ENCODE data around the gene ITGB1BP1. TPM values are rescaled to one million over a fixed set of nuclear protein-coding genes. Genes with fewer than 3 reads are reported as not detected.

Gene ITGB1BP1
- total and polyA plus RNA-seq, 7 donors, result 47.5 to 138 (median 85.9) TPM

DNA sequence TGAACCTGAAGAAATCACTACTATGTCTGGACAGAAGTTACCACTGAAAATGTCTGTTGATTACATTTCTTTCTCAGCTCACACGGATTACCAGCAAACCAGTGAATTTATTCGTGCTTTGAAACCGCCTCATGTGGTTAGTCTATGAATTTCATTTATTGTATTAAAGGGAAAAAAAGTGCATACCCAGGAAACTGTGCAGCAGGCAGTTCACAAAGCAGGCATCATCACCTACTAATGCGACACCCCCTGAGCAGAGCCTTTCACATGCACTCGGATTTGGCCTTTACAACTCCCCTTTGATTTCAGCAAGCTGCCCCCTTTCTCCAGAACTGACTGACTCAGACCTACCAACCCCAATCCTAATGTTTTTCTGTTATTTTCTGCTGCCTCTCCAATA lies 20.2 kb upstream of the ITGB1BP1 start:
- WGBS, 3 donors, result 88 to 91% (median 88%) methylated on average over 5 of the region's 5 CpGs
- Histone ChIP-seq H3K27ac (no peak overlapping the region), H3K9me3 (no peaks in the 10 kb centered on the region), H3K4me1 (no peaks in the 10 kb centered on the region), H3K36me3 (ENCODE audit: insufficient read depth in 1 of 2, low read depth in 1 of 2) (peaks cover 7 to 95% of the 10 kb centered on the region in 2 donors), H3K27me3 (ENCODE audit: insufficient read depth in 3 of 3, low read length in 2 of 3) (no peaks in the 10 kb centered on the region), H3K4me3 (no peak overlapping the region)
- intact Hi-C loops (cut with DNase I), result no loop called here
- TF ChIP-seq, protein P1, sequence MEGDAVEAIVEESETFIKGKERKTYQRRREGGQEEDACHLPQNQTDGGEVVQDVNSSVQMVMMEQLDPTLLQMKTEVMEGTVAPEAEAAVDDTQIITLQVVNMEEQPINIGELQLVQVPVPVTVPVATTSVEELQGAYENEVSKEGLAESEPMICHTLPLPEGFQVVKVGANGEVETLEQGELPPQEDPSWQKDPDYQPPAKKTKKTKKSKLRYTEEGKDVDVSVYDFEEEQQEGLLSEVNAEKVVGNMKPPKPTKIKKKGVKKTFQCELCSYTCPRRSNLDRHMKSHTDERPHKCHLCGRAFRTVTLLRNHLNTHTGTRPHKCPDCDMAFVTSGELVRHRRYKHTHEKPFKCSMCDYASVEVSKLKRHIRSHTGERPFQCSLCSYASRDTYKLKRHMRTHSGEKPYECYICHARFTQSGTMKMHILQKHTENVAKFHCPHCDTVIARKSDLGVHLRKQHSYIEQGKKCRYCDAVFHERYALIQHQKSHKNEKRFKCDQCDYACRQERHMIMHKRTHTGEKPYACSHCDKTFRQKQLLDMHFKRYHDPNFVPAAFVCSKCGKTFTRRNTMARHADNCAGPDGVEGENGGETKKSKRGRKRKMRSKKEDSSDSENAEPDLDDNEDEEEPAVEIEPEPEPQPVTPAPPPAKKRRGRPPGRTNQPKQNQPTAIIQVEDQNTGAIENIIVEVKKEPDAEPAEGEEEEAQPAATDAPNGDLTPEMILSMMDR (IDR thresholded peaks at IDR 0.05), result no peak
- DNase-seq (no peak), ATAC-seq (no peak)

- Histone ChIP-seq H3K36me3 (ENCODE audit: insufficient read depth in 1 of 2, low read depth in 1 of 2) (peaks cover 7 to 97% of the 10 kb centered on the region in 2 donors), H3K4me1 (no peaks in the 10 kb centered on the region), H3K9me3 (no peaks in the 10 kb centered on the region), H3K27me3 (ENCODE audit: insufficient read depth in 3 of 3, low read length in 2 of 3) (no peaks in the 10 kb centered on the region), H3K4me3 (no peak overlapping the region), H3K27ac (no peak overlapping the region)
- ATAC-seq, result no peak
- TF ChIP-seq, protein P1 (IDR thresholded peaks at IDR 0.05), result no peak
- no peak for DNase-seq
- WGBS, 3 donors, result 48 to 72% (median 65%) methylated on average over 3 of the region's 3 CpGs
- intact Hi-C loops (cut with DNase I), result no loop called here
Measured at GRCh38 chr2:9441556-9441955, 18.2 kb upstream of the ITGB1BP1 start.

DNA sequence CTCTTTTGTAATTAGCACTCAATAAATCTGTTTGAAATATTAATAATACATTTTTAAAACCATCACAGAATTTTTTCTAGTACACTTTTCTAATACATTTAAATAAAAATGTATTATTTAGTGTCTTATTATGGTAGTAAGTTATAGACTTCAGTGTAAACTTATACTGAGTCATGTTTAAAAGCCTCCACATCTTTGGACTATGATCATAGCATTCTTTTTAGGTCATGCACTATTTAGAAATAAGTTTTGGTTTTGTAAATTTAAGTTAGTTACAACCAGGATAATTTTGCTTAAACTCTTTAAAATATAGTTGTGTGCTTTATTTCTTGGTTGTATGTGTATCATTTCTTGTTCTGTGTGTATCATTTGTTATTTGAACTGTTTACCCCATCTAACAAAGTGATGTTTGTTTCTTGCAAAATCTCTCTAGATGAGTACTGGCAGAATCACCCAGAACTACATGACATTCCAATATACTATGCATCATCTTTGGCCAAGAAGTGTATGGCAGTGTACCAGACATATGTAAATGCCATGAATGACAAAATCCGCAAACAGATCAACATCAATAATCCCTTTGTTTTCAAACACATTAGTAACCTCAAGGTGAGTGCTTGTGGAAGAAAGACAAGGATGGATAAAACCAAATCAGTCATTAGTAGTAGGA lies 16.9 kb upstream of the ITGB1BP1 start:
- no peak overlapping the region for H3K4me3 ChIP-seq
- DNase-seq, result no peak
- 80 to 85% (median 83%) methylated on average over 1 of the region's 1 CpG for WGBS, 3 donors
- TF ChIP-seq, protein P1 (IDR thresholded peaks at IDR 0.05), result no peak
- no peaks in the 10 kb centered on the region for H3K27me3 ChIP-seq (ENCODE audit: insufficient read depth in 3 of 3, low read length in 2 of 3)
- H3K27ac ChIP-seq, result no peak overlapping the region
- H3K9me3 ChIP-seq, result no peaks in the 10 kb centered on the region
- H3K4me1 ChIP-seq, result no peaks in the 10 kb centered on the region
- intact Hi-C loops (cut with DNase I), result no loop called here
- no peak for ATAC-seq
- H3K36me3 ChIP-seq (ENCODE audit: insufficient read depth in 1 of 2, low read depth in 1 of 2), result peaks cover 10 to 100% of the 10 kb centered on the region in 2 donors

GRCh38 chr2:9439536-9439935 lies 16.2 kb upstream of the ITGB1BP1 start:
- TF ChIP-seq, protein P1 (IDR thresholded peaks at IDR 0.05), result no peak
- Histone ChIP-seq H3K4me1 (no peaks in the 10 kb centered on the region), H3K9me3 (no peaks in the 10 kb centered on the region), H3K27ac (no peak overlapping the region), H3K27me3 (ENCODE audit: insufficient read depth in 3 of 3, low read length in 2 of 3) (no peaks in the 10 kb centered on the region), H3K4me3 (no peak overlapping the region), H3K36me3 (ENCODE audit: insufficient read depth in 1 of 2, low read depth in 1 of 2) (peaks cover 10 to 100% of the 10 kb centered on the region in 2 donors)
- ATAC-seq (no peak), DNase-seq (no peak)
- intact Hi-C loops (cut with DNase I), result no loop called here
- 86 to 100% (median 95%) methylated on average over 1 of the region's 1 CpG for WGBS, 3 donors

DNA sequence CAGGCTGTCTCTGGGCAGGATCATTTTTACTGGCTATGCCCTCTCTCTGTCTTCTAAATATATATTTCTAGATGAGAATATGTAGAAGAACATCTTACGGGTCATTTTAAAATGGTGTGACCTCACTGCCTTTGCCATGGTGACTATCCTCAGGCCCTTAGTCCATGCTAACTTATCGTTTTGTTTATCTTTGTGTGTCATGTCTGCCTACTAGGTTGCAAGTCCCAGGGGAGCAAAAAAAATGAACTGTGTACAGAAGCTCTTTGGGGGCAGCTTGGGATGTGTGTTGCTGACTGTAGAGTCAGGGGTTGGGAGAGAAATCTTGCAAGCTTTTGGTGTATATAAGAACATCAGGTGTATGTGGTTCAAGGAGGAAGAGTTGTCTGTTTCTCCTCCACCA lies 11.2 kb upstream of the ITGB1BP1 start:
- ATAC-seq, result no peak
- no peaks in the 10 kb centered on the region for H3K27me3 ChIP-seq (ENCODE audit: insufficient read depth in 3 of 3, low read length in 2 of 3)
- H3K4me1 ChIP-seq, result no peaks in the 10 kb centered on the region
- TF ChIP-seq, protein P1 (IDR thresholded peaks at IDR 0.05), result no peak
- H3K27ac ChIP-seq, result no peak overlapping the region
- no peak overlapping the region for H3K4me3 ChIP-seq
- no peak for DNase-seq
- intact Hi-C loops (cut with DNase I), result no loop called here
- peaks cover 9 to 100% of the 10 kb centered on the region in 2 donors for H3K36me3 ChIP-seq (ENCODE audit: insufficient read depth in 1 of 2, low read depth in 1 of 2)
- WGBS, 3 donors, result 79 to 91% (median 86%) methylated on average over 2 of the region's 2 CpGs
- no peaks in the 10 kb centered on the region for H3K9me3 ChIP-seq

Measured in psoas muscle (tissue), 8 donors.